HT-29 (cell line): ENCODE measurements around the gene TMEM18. TPM values are rescaled to one million over a fixed set of nuclear protein-coding genes. Genes with fewer than 3 reads are reported as not detected.
"Not testable (repeated sequence)": the region's sequence is repeated elsewhere in the genome, so short reads cannot be mapped to it uniquely, and the experiment has no call there.

ENCODE experiments used
- DNase-seq: peaks from one replicate; pipeline ENCODE4 v3.0.0-alpha.2; 2015; ENCODE audit warnings: low spot score
- total RNA-seq: library from RNA; depleted of rRNA; stranded (reverse); fragments of >200 nt; shearing (Covaris generic); gene quantifications from 2 replicates; pipeline ENCODE4 v1.2.3, GENCODE V29; 2014; rRNA removed

TMEM18 gene
- total RNA-seq = 11.5 and 12.6 TPM in 2 replicates

GRCh38 chr2:677056-677958, at the start of gene TMEM18:
TSS of gene TMEM18 (minus strand) at chr2:677406. CDS start at chr2:677345, 61 bp downstream.
- DNase-seq = peak; percentile 97

DNA sequence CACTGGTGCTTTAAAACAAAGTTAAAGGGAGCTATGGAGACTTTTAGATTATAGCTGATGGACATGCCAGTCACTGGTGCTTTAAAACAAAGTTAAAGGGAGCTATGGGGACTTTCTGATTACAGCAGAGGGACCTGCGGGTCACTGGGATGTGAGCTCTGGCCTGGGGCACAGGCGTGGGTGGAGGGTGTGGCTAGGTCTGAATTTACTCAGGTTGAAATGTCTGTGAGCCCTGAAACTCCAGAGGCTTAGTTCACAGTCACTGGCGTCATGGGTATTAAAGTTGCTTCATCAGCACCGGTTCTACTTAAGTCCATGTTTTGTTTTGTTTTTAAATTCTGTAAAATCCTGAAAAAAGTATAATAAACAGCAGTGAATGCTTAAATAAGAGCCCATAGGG, 49.0 kb upstream of the TMEM18 start:
- DNase-seq = no peak

GRCh38 chr2:725468-725867, 48.3 kb upstream of the TMEM18 start:
- DNase-seq = no peak

- DNase-seq = no peak
These were observed 46.6 kb upstream of the TMEM18 start for GRCh38 chr2:723761-724160.

DNA sequence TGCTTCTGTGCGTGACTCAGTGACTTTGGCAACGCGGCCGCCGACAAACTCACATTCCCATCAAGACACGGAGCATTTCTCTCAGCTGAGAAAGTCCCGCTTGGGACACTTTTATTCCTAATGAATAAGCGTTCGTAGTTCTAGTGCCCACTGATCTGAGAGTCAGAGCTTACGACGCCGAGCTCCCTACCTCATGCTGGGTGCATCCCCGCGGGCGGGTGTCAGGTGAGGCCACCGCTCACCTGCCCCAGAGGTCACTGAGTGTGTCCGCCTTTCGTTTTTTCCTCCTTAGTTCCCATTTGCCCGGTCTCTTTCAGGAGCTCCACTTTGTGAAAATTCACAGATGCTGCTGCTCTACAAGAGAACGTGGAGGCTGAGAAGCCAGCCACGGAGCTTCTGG, 43.6 kb upstream of the TMEM18 start:
- DNase-seq = no peak

- no peak for DNase-seq
These were observed 42.5 kb upstream of the TMEM18 start for GRCh38 chr2:719734-720133.

DNA sequence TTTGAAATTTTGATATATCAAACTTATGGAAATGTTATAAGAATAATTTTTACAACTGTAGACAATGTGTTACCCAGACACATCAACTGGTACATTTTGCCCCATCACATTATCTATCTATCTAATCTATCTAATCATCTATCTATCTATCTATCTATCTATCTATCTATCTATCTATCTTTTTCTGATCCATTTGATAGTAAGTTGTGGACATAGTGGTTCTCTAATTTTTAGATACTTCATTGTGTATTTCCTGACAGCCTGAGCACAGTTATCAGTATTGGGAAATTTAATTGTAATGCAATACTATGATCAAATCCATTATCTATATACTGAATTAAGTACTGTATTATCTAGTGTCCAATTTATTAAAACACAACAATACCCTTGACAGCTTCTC, 42.0 kb upstream of the TMEM18 start:
- no peak for DNase-seq

- no peak for DNase-seq
These were observed 40.5 kb upstream of the TMEM18 start for GRCh38 chr2:717661-718060.

DNA sequence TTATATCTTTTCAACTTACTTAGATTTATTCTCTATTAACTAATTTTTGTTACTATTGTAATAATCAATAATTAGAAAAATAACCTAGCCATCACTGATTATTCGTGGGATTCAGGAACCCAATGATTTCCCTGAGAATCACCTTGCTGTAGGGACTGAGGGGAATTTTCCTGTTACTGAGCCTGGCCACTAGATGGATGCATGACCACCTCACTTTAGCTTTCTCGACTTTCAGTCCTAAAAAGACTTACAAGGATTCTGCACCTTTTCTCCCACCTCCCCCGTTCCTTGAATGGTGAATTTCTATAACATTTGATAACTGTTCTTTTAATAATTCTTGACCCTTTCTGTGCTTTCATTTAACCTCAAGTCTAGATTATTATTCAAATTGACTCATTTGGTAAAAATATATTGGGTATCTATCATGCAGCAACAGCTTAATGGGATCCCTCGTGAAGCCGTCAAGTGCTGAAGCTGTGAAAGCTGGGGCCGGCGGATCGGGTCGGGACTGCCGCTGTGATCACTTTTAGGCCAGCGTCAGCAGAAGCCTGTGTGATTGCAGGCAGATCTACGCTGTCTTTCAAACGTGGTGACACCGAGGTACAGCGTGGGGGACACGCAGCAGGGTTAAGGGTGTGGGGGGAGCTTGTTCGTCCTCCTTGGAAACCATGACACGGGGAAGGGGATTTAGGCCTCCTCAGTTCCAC, 38.8 kb upstream of the TMEM18 start:
- peak; percentile 18 for DNase-seq

DNA sequence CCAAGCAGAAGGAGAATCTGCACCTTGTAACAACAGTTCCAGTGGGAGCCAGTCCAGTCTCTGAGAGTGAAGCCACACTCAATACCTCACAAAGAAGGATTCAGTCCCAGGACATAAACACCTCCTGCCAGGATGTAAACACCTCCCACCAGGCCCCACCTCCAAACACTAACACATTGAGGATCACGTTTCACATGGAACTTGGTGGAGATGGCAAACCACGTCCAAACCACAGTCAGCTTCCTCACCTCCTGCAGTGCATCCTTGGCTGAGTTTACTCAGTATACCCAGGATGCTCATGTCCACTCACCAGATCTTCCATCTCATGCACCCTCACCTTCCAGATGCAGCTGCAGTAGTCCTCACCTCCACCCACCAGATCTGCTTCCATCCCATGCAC, 37.8 kb upstream of the TMEM18 start:
- DNase-seq = no peak

GRCh38 chr2:714005-714741, 37.0 kb upstream of the TMEM18 start:
- DNase-seq = peak; percentile 65

DNA sequence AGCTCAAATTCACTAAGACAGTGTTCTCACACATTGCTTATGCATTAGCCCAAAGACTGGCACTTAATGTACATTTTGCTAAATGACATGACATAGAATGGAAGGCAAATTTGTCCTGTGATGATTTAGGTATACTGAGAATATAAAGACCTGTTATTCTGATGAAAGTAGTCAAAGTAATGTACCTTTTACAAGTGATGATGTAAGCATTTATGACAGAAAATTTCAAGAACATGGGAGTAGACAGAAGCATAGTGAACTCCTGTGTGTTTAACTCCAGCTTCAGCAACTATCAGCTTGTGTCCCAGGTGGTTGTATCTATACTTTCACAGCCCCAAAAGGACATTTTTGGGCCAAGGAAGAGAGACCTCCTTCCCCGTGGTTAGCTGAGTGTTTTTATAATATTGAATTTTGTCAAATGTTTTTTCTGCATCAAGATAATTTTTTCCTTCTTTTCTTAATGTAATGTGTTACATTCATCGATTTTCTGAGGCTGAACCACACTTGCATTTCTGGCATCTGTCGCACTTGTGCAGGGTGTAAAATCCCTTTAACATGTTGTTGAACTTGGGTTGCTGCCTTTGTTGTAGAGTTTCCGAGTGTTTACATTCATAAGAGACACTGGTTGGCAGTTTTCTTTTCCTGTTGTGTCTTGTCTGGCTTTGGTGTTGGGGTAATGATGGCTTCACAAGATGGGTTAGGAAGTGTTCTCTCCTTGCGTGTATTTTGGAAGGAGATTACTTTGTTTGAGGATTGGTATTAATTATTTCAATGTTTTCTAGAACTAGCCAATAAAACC, 33.9 kb upstream of the TMEM18 start:
- DNase-seq = no peak

- no peak for DNase-seq
These were observed 32.0 kb upstream of the TMEM18 start for GRCh38 chr2:709138-709765.

GRCh38 chr2:708667-709066, 31.5 kb upstream of the TMEM18 start:
- no peak for DNase-seq

- DNase-seq = no peak
These were observed 28.8 kb upstream of the TMEM18 start for GRCh38 chr2:705971-706511.

DNA sequence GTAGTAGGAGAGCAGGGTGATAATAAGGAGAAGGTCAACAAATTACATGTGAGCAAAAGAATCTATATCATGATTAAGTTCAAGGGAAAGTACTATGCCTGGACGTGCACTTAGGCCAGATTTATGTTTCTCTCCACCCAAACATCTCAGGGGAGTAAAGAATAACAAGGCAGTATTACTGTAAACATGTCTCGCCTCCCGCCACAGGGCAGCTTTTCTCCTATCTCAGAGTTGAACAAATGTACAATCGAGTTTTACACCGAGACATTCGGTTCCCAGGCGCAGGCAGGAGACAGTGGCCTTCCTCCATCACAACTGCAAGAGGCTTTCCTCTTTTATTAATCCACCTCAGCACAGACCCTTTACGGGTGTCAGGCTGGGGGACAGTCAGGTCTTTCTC, 25.6 kb upstream of the TMEM18 start:
- not testable (repeated sequence) for DNase-seq

- DNase-seq = no peak
These were observed 19.9 kb upstream of the TMEM18 start for GRCh38 chr2:696999-697627.

GRCh38 chr2:696463-696862, 19.3 kb upstream of the TMEM18 start:
- no peak for DNase-seq

- no peak for DNase-seq
These were observed 17.8 kb upstream of the TMEM18 start for GRCh38 chr2:694906-695510.

DNA sequence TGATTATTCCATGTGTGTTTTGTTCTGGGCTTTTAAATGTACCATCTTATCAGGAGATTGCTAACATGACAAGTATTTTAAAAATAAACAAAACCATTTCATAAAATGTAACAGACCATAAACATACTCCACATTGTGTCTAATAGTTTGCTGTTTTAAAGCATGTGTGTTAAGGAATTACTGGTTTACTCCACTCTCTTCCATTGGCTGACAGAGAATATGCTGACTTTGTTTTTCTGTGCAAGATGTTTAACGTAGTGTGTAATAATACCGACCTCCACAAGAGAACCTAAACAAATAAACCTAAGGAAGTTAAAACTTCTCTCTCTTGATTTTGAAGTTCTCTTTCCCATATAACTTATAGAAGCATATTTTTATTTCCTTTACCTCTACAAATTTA, 17.0 kb upstream of the TMEM18 start:
- no peak for DNase-seq
